ENCODE data around the gene PSMB7.
A peak's percentile ranks its signal among the peaks of the same experiment; 100 is the strongest.

Gene PSMB7

GRCh38 chr9:124441291-124441690 is 26.0 kb upstream of the PSMB7 start:
- Mint-ChIP-seq H3K36me3 (ENCODE audit: low read depth) (no peaks in the 10 kb centered on the region), H3K4me1 (no peaks in the 10 kb centered on the region), H3K27ac (no peak overlapping the region), H3K9me3 (no peaks in the 10 kb centered on the region), H3K27me3 (ENCODE audit: low read depth, poor library complexity) (peaks cover 32% of the 10 kb centered on the region), H3K4me3 (no peak overlapping the region)
- TF ChIP-seq CTCF (IDR thresholded peaks at IDR 0.05): no peak
- DNase-seq: no peak

GRCh38 chr9:124440786-124441185 is 25.5 kb upstream of the PSMB7 start:
- H3K4me3 Mint-ChIP-seq: no peak overlapping the region
- H3K27ac Mint-ChIP-seq: peak overlapping the region; percentile 20
- no peak for TF ChIP-seq CTCF (IDR thresholded peaks at IDR 0.05)
- H3K4me1 Mint-ChIP-seq: no peaks in the 10 kb centered on the region
- no peak for DNase-seq
- no peaks in the 10 kb centered on the region for H3K36me3 Mint-ChIP-seq (ENCODE audit: low read depth)
- H3K27me3 Mint-ChIP-seq (ENCODE audit: low read depth, poor library complexity): peaks cover 31% of the 10 kb centered on the region
- H3K9me3 Mint-ChIP-seq: no peaks in the 10 kb centered on the region

- TF ChIP-seq CTCF (IDR thresholded peaks at IDR 0.05): no peak
- Mint-ChIP-seq H3K27ac (no peak overlapping the region), H3K27me3 (ENCODE audit: low read depth, poor library complexity) (peaks cover 27% of the 10 kb centered on the region), H3K4me3 (no peak overlapping the region), H3K36me3 (ENCODE audit: low read depth) (no peaks in the 10 kb centered on the region), H3K9me3 (no peaks in the 10 kb centered on the region), H3K4me1 (no peaks in the 10 kb centered on the region)
- DNase-seq: no peak
Observed at GRCh38 chr9:124439686-124440243, 24.5 kb upstream of the PSMB7 start.

GRCh38 chr9:124439086-124439485 is 23.8 kb upstream of the PSMB7 start:
- peaks cover 33% of the 10 kb centered on the region for H3K27me3 Mint-ChIP-seq (ENCODE audit: low read depth, poor library complexity)
- TF ChIP-seq CTCF (IDR thresholded peaks at IDR 0.05): no peak
- H3K27ac Mint-ChIP-seq: no peak overlapping the region
- DNase-seq: no peak
- H3K4me3 Mint-ChIP-seq: no peak overlapping the region
- H3K9me3 Mint-ChIP-seq: no peaks in the 10 kb centered on the region
- no peaks in the 10 kb centered on the region for H3K36me3 Mint-ChIP-seq (ENCODE audit: low read depth)
- H3K4me1 Mint-ChIP-seq: no peaks in the 10 kb centered on the region

- DNase-seq: no peak
- Mint-ChIP-seq H3K4me1 (no peaks in the 10 kb centered on the region), H3K4me3 (no peak overlapping the region), H3K27me3 (ENCODE audit: low read depth, poor library complexity) (peaks cover 36% of the 10 kb centered on the region), H3K36me3 (ENCODE audit: low read depth) (no peaks in the 10 kb centered on the region), H3K27ac (no peak overlapping the region), H3K9me3 (no peaks in the 10 kb centered on the region)
- TF ChIP-seq CTCF (IDR thresholded peaks at IDR 0.05): no peak
Observed at GRCh38 chr9:124438091-124438490, 22.8 kb upstream of the PSMB7 start.

GRCh38 chr9:124437086-124437485 is 21.8 kb upstream of the PSMB7 start:
- Mint-ChIP-seq H3K4me3 (no peak overlapping the region), H3K4me1 (no peaks in the 10 kb centered on the region), H3K9me3 (no peaks in the 10 kb centered on the region), H3K36me3 (ENCODE audit: low read depth) (no peaks in the 10 kb centered on the region), H3K27me3 (ENCODE audit: low read depth, poor library complexity) (peaks cover 40% of the 10 kb centered on the region), H3K27ac (no peak overlapping the region)
- no peak for TF ChIP-seq CTCF (IDR thresholded peaks at IDR 0.05)
- no peak for DNase-seq

Data from nephron progenitor cell (in vitro differentiated cells).